ENCODE data around the gene CCDC59.
"Not testable (repeated sequence)": the region's sequence is repeated elsewhere in the genome, so short reads cannot be mapped to it uniquely, and the experiment has no call there.

Gene CCDC59

GRCh38 chr12:82358200-82359114, at the start of gene CCDC59, which contains the start of gene METTL25:
Gene CCDC59, minus strand, starts transcription at chr12:82358387. Its CDS starts 11 bp downstream, at chr12:82358376.
Gene METTL25, plus strand, starts transcription at chr12:82358529. Its CDS starts 37 bp downstream, at chr12:82358566.
- in situ Hi-C loops (cut with MboI; ENCODE audit: low sequenced_read_pairs) = no loop called here
- H3K9me3 ChIP-seq = no peaks in the 10 kb centered on the region
- peaks cover 35% of the 10 kb centered on the region for H3K36me3 ChIP-seq (replicated peaks)
- H3K4me3 ChIP-seq = peak within 1 kb of the TSS; percentile 72
- DNase-seq (ENCODE audit: low spot score in 2 of 2) = peak; percentile 95 to 97
- H3K4me1 ChIP-seq = peaks cover 14% of the 10 kb centered on the region
- no peaks in the 10 kb centered on the region for H3K27me3 ChIP-seq (ENCODE audit: low read depth)

- no peak for DNase-seq (ENCODE audit: low spot score in 2 of 2)
- in situ Hi-C loops (cut with MboI; ENCODE audit: low sequenced_read_pairs) = no loop called here
- Histone ChIP-seq H3K4me1 (peaks cover 8% of the 10 kb centered on the region), H3K9me3 (no peaks in the 10 kb centered on the region), H3K36me3 (replicated peaks) (no peaks in the 10 kb centered on the region), H3K4me3 (no peak overlapping the region), H3K27me3 (ENCODE audit: low read depth) (no peaks in the 10 kb centered on the region)
Observed at GRCh38 chr12:82407481-82407880, 49.3 kb upstream of the CCDC59 start.

GRCh38 chr12:82406651-82407050, 48.5 kb upstream of the CCDC59 start:
- no peak for DNase-seq (ENCODE audit: low spot score in 2 of 2)
- H3K4me1 ChIP-seq = peaks cover 8% of the 10 kb centered on the region
- no peaks in the 10 kb centered on the region for H3K27me3 ChIP-seq (ENCODE audit: low read depth)
- H3K9me3 ChIP-seq = no peaks in the 10 kb centered on the region
- H3K36me3 ChIP-seq (replicated peaks) = no peaks in the 10 kb centered on the region
- in situ Hi-C loops (cut with MboI; ENCODE audit: low sequenced_read_pairs) = no loop called here
- H3K4me3 ChIP-seq = no peak overlapping the region

GRCh38 chr12:82400819-82401218, 42.6 kb upstream of the CCDC59 start:
- H3K4me1 ChIP-seq = no peaks in the 10 kb centered on the region; the same call in 1 of the 2 replicates
- DNase-seq (ENCODE audit: low spot score in 2 of 2) = no peak
- in situ Hi-C loops (cut with MboI; ENCODE audit: low sequenced_read_pairs) = no loop called here
- no peaks in the 10 kb centered on the region for H3K36me3 ChIP-seq (replicated peaks)
- H3K9me3 ChIP-seq = no peaks in the 10 kb centered on the region
- no peak overlapping the region for H3K4me3 ChIP-seq
- H3K27me3 ChIP-seq (ENCODE audit: low read depth) = no peaks in the 10 kb centered on the region

GRCh38 chr12:82398879-82399278, 40.7 kb upstream of the CCDC59 start:
- in situ Hi-C loops (cut with MboI; ENCODE audit: low sequenced_read_pairs) = no loop called here
- no peaks in the 10 kb centered on the region; the same call in 1 of the 2 replicates for H3K4me1 ChIP-seq
- H3K36me3 ChIP-seq (replicated peaks) = no peaks in the 10 kb centered on the region
- H3K27me3 ChIP-seq (ENCODE audit: low read depth) = no peaks in the 10 kb centered on the region
- H3K4me3 ChIP-seq = no peak overlapping the region
- DNase-seq (ENCODE audit: low spot score in 2 of 2) = no peak
- no peaks in the 10 kb centered on the region for H3K9me3 ChIP-seq

- no peaks in the 10 kb centered on the region for H3K27me3 ChIP-seq (ENCODE audit: low read depth)
- no peaks in the 10 kb centered on the region for H3K36me3 ChIP-seq (replicated peaks)
- peak in 1 of 2 experiments; percentile 46 for DNase-seq (ENCODE audit: low spot score in 2 of 2)
- in situ Hi-C loops (cut with MboI; ENCODE audit: low sequenced_read_pairs) = no loop called here
- no peak overlapping the region for H3K4me3 ChIP-seq
- H3K4me1 ChIP-seq = no peaks in the 10 kb centered on the region
- H3K9me3 ChIP-seq = no peaks in the 10 kb centered on the region
Observed at GRCh38 chr12:82383930-82384552, 25.9 kb upstream of the CCDC59 start.

- in situ Hi-C loops (cut with MboI; ENCODE audit: low sequenced_read_pairs) = no loop called here
- Histone ChIP-seq H3K36me3 (replicated peaks) (no peaks in the 10 kb centered on the region), H3K4me3 (no peak overlapping the region), H3K9me3 (no peaks in the 10 kb centered on the region), H3K4me1 (no peaks in the 10 kb centered on the region; the same call in 1 of the 2 replicates), H3K27me3 (ENCODE audit: low read depth) (no peaks in the 10 kb centered on the region)
- DNase-seq (ENCODE audit: low spot score in 2 of 2) = no peak
Observed at GRCh38 chr12:82378997-82379396, 20.8 kb upstream of the CCDC59 start.

GRCh38 chr12:82375201-82375600, 17.0 kb upstream of the CCDC59 start:
- no peaks in the 10 kb centered on the region for H3K9me3 ChIP-seq
- no peak overlapping the region for H3K4me3 ChIP-seq
- H3K36me3 ChIP-seq (replicated peaks) = no peaks in the 10 kb centered on the region
- no peaks in the 10 kb centered on the region for H3K27me3 ChIP-seq (ENCODE audit: low read depth)
- in situ Hi-C loops (cut with MboI; ENCODE audit: low sequenced_read_pairs) = no loop called here
- no peak for DNase-seq (ENCODE audit: low spot score in 2 of 2)
- no peaks in the 10 kb centered on the region; the same call in 1 of the 2 replicates for H3K4me1 ChIP-seq

- Histone ChIP-seq H3K4me3 (no peak overlapping the region), H3K9me3 (no peaks in the 10 kb centered on the region), H3K4me1 (peaks cover 2% of the 10 kb centered on the region; the same call in 1 of the 2 replicates), H3K27me3 (ENCODE audit: low read depth) (no peaks in the 10 kb centered on the region), H3K36me3 (replicated peaks) (no peaks in the 10 kb centered on the region)
- in situ Hi-C loops (cut with MboI; ENCODE audit: low sequenced_read_pairs) = no loop called here
- DNase-seq (ENCODE audit: low spot score in 2 of 2) = no peak
Observed at GRCh38 chr12:82366197-82366596, 8.0 kb upstream of the CCDC59 start.

- Histone ChIP-seq H3K36me3 (replicated peaks) (peaks cover 4% of the 10 kb centered on the region; the same call in 1 of the 2 replicates), H3K9me3 (no peaks in the 10 kb centered on the region), H3K4me3 (no peak overlapping the region), H3K4me1 (peaks cover 8% of the 10 kb centered on the region; the same call in 1 of the 2 replicates), H3K27me3 (ENCODE audit: low read depth) (no peaks in the 10 kb centered on the region)
- in situ Hi-C loops (cut with MboI; ENCODE audit: low sequenced_read_pairs) = no loop called here
- DNase-seq (ENCODE audit: low spot score in 2 of 2) = no peak
Observed at GRCh38 chr12:82363990-82364389, 5.8 kb upstream of the CCDC59 start.

GRCh38 chr12:82361461-82361915, 3.3 kb upstream of the CCDC59 start:
- no peaks in the 10 kb centered on the region for H3K27me3 ChIP-seq (ENCODE audit: low read depth)
- in situ Hi-C loops (cut with MboI; ENCODE audit: low sequenced_read_pairs) = no loop called here
- H3K9me3 ChIP-seq = no peaks in the 10 kb centered on the region
- H3K36me3 ChIP-seq (replicated peaks) = peaks cover 10% of the 10 kb centered on the region
- H3K4me1 ChIP-seq = peaks cover 14% of the 10 kb centered on the region
- no peak overlapping the region for H3K4me3 ChIP-seq
- no peak for DNase-seq (ENCODE audit: low spot score in 2 of 2)

GRCh38 chr12:82360834-82361233, 2.6 kb upstream of the CCDC59 start:
- DNase-seq (ENCODE audit: low spot score in 2 of 2); H3K27me3 ChIP-seq (ENCODE audit: low read depth); H3K9me3 ChIP-seq; H3K4me3 ChIP-seq; in situ Hi-C loops (cut with MboI; ENCODE audit: low sequenced_read_pairs): not testable (repeated sequence)
- H3K4me1 ChIP-seq = peaks cover 16% of the 10 kb centered on the region
- H3K36me3 ChIP-seq (replicated peaks) = peaks cover 17% of the 10 kb centered on the region

- in situ Hi-C loops (cut with MboI; ENCODE audit: low sequenced_read_pairs) = no loop called here
- H3K4me1 ChIP-seq = peaks cover 16% of the 10 kb centered on the region
- peak in 1 of 2 experiments; percentile 26 for DNase-seq (ENCODE audit: low spot score in 2 of 2)
- H3K36me3 ChIP-seq (replicated peaks) = peaks cover 32% of the 10 kb centered on the region
- no peaks in the 10 kb centered on the region for H3K27me3 ChIP-seq (ENCODE audit: low read depth)
- H3K9me3 ChIP-seq = no peaks in the 10 kb centered on the region
- peak overlapping the region; percentile 72 for H3K4me3 ChIP-seq
Observed at GRCh38 chr12:82359115-82359478, 910 bp upstream of the CCDC59 start.

- DNase-seq (ENCODE audit: low spot score in 2 of 2) = peak in 1 of 2 experiments; percentile 9
- peaks cover 14% of the 10 kb centered on the region for H3K4me1 ChIP-seq
- no peaks in the 10 kb centered on the region for H3K27me3 ChIP-seq (ENCODE audit: low read depth)
- in situ Hi-C loops (cut with MboI; ENCODE audit: low sequenced_read_pairs) = no loop called here
- H3K36me3 ChIP-seq (replicated peaks) = peaks cover 41% of the 10 kb centered on the region
- no peaks in the 10 kb centered on the region for H3K9me3 ChIP-seq
- peak overlapping the region; percentile 72 for H3K4me3 ChIP-seq
Observed at GRCh38 chr12:82357845-82358199, 365 bp downstream of the CCDC59 start.

Measured in HAP-1 (cell line).